ENCODE data around the gene C6orf47. TPM values are rescaled to one million over a fixed set of nuclear protein-coding genes. Genes with fewer than 3 reads are reported as not detected.
A peak's percentile ranks its signal among the peaks of the same experiment; 100 is the strongest.

Gene C6orf47
- total and polyA plus RNA-seq, 2 of the 13 experiments (the other 11 are each of a cell fraction or from before 2014, with no cell fraction given): 1.7 to 18.1 TPM

DNA sequence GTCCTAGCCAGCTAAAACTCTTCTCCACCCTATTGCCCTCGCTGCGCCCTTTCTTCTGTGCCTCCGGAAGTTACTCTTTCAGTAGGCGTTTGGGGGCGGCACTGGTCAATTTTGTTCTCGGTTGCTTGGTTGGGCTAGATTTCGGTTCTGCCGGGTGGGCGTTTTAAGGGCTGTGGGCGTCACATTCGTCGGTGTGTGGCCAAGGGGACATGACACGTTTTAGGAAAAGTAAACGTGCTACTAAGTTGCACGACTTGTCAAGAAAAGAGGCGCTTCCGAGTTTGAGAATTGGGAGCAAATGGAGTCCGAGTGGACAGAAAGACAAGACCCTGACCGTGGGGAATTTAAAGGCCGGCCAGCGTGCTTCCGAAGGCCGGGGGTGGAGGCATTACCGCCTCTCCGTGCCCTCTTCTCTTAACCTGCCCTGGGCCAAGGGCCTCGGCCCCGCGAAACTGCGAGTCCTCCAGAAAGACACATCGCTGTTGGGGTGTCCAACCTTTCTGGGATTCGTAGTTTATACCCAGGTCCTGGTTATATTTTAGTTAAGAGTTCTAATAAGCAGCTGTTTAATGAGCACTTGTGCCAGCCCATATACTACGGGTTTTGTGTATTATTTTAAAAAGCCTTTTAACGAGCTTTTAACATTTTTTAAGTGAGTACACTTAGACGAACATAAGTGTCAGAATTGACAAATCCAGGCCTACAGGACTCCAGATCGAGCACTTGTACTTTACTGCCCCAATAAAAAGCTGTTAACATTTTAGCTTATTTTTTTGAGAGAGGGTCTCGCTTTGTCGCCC is 7.5 kb downstream of the C6orf47 start (continued):
- TF ChIP-seq, protein P1, sequence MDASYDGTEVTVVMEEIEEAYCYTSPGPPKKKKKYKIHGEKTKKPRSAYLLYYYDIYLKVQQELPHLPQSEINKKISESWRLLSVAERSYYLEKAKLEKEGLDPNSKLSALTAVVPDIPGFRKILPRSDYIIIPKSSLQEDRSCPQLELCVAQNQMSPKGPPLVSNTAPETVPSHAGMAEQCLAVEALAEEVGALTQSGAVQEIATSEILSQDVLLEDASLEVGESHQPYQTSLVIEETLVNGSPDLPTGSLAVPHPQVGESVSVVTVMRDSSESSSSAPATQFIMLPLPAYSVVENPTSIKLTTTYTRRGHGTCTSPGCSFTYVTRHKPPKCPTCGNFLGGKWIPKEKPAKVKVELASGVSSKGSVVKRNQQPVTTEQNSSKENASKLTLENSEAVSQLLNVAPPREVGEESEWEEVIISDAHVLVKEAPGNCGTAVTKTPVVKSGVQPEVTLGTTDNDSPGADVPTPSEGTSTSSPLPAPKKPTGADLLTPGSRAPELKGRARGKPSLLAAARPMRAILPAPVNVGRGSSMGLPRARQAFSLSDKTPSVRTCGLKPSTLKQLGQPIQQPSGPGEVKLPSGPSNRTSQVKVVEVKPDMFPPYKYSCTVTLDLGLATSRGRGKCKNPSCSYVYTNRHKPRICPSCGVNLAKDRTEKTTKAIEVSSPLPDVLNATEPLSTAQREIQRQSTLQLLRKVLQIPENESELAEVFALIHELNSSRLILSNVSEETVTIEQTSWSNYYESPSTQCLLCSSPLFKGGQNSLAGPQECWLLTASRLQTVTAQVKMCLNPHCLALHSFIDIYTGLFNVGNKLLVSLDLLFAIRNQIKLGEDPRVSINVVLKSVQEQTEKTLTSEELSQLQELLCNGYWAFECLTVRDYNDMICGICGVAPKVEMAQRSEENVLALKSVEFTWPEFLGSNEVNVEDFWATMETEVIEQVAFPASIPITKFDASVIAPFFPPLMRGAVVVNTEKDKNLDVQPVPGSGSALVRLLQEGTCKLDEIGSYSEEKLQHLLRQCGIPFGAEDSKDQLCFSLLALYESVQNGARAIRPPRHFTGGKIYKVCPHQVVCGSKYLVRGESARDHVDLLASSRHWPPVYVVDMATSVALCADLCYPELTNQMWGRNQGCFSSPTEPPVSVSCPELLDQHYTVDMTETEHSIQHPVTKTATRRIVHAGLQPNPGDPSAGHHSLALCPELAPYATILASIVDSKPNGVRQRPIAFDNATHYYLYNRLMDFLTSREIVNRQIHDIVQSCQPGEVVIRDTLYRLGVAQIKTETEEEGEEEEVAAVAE (CRISPR knock-in tag; IDR thresholded peaks at IDR 0.05; ENCODE audit: borderline replicate concordance): 0 out of 2 replicates have a peak, but pooled peaks have one; percentile 5
- peak; percentile 17; the same call in 1 of the 2 replicates for TF ChIP-seq NFYC (CRISPR knock-in tag; IDR thresholded peaks at IDR 0.05)
- TF ChIP-seq, protein P2, sequence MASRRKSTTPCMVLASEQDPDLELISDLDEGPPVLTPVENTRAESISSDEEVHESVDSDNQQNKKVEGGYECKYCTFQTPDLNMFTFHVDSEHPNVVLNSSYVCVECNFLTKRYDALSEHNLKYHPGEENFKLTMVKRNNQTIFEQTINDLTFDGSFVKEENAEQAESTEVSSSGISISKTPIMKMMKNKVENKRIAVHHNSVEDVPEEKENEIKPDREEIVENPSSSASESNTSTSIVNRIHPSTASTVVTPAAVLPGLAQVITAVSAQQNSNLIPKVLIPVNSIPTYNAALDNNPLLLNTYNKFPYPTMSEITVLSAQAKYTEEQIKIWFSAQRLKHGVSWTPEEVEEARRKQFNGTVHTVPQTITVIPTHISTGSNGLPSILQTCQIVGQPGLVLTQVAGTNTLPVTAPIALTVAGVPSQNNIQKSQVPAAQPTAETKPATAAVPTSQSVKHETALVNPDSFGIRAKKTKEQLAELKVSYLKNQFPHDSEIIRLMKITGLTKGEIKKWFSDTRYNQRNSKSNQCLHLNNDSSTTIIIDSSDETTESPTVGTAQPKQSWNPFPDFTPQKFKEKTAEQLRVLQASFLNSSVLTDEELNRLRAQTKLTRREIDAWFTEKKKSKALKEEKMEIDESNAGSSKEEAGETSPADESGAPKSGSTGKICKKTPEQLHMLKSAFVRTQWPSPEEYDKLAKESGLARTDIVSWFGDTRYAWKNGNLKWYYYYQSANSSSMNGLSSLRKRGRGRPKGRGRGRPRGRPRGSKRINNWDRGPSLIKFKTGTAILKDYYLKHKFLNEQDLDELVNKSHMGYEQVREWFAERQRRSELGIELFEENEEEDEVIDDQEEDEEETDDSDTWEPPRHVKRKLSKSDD (CRISPR knock-in tag; IDR thresholded peaks at IDR 0.05; ENCODE audit: low read depth): no peak
- TF ChIP-seq, protein P3, sequence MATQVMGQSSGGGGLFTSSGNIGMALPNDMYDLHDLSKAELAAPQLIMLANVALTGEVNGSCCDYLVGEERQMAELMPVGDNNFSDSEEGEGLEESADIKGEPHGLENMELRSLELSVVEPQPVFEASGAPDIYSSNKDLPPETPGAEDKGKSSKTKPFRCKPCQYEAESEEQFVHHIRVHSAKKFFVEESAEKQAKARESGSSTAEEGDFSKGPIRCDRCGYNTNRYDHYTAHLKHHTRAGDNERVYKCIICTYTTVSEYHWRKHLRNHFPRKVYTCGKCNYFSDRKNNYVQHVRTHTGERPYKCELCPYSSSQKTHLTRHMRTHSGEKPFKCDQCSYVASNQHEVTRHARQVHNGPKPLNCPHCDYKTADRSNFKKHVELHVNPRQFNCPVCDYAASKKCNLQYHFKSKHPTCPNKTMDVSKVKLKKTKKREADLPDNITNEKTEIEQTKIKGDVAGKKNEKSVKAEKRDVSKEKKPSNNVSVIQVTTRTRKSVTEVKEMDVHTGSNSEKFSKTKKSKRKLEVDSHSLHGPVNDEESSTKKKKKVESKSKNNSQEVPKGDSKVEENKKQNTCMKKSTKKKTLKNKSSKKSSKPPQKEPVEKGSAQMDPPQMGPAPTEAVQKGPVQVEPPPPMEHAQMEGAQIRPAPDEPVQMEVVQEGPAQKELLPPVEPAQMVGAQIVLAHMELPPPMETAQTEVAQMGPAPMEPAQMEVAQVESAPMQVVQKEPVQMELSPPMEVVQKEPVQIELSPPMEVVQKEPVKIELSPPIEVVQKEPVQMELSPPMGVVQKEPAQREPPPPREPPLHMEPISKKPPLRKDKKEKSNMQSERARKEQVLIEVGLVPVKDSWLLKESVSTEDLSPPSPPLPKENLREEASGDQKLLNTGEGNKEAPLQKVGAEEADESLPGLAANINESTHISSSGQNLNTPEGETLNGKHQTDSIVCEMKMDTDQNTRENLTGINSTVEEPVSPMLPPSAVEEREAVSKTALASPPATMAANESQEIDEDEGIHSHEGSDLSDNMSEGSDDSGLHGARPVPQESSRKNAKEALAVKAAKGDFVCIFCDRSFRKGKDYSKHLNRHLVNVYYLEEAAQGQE (IDR thresholded peaks at IDR 0.05; ENCODE audit: borderline replicate concordance in 1 of 2, low read depth in 1 of 2, low read length in 2 of 2): peak in 1 of 2 experiments; percentile 67; a peak in 1 of 4 replicates
- TF ChIP-seq TRIM24 (CRISPR knock-in tag; IDR thresholded peaks at IDR 0.05): no peak
- peak; percentile 52; the same call in 1 of the 2 replicates for TF ChIP-seq ZSCAN9 (CRISPR knock-in tag; IDR thresholded peaks at IDR 0.05; ENCODE audit: borderline replicate concordance)
- peak; percentile 73 for TF ChIP-seq ZFY (CRISPR knock-in tag; IDR thresholded peaks at IDR 0.05)
- TF ChIP-seq ZFP36 (IDR thresholded peaks at IDR 0.05; ENCODE audit: borderline replicate concordance, low read depth, low read length, partially characterized antibody): no peak
- no peak for TF ChIP-seq CHCHD3 (CRISPR knock-in tag; IDR thresholded peaks at IDR 0.05)
- no peak; the same call in 1 of the 2 replicates for TF ChIP-seq ZMYM3 (CRISPR knock-in tag; IDR thresholded peaks at IDR 0.05)
- no peak for TF ChIP-seq KDM2A (CRISPR knock-in tag; IDR thresholded peaks at IDR 0.05; ENCODE audit: borderline replicate concordance, low read depth)
- TF ChIP-seq MEF2D (CRISPR knock-in tag; IDR thresholded peaks at IDR 0.05): peak; percentile 37
- no peak for TF ChIP-seq PTBP1 (IDR thresholded peaks at IDR 0.05; ENCODE audit: low read depth, low read length, poor library complexity, severe bottlenecking)
- TF ChIP-seq, protein P4, sequence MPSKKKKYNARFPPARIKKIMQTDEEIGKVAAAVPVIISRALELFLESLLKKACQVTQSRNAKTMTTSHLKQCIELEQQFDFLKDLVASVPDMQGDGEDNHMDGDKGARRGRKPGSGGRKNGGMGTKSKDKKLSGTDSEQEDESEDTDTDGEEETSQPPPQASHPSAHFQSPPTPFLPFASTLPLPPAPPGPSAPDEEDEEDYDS (CRISPR knock-in tag; IDR thresholded peaks at IDR 0.05): peak; percentile 83
- TF ChIP-seq HOXA5 (CRISPR knock-in tag; IDR thresholded peaks at IDR 0.05): peak; percentile 67; the same call in 1 of the 2 replicates
- TF ChIP-seq HES4 (CRISPR knock-in tag; IDR thresholded peaks at IDR 0.05; ENCODE audit: borderline replicate concordance): 0 out of 2 replicates have a peak, but pooled peaks have one; percentile 40

Data from HepG2 (cell line).